H54 (cell line): ENCODE data around the gene RHOA.
A peak's percentile ranks its signal among the peaks of the same experiment; 100 is the strongest.

ENCODE experiments used
- DNase-seq: peaks from one replicate; pipeline ENCODE4 v3.0.0; 2011; ENCODE audit warnings: low spot score, mixed read lengths; ENCODE audit not compliant: insufficient read length
- FAIRE-seq: peaks from 3 replicates; lab custom pipeline; 2011; peaks lifted over from hg19 to GRCh38; lab: Jason Lieb, UNC
- POLR2A ChIP-seq: IDR thresholded peaks from 2 replicates; pipeline ENCODE4 v1.6.1; 2011; ENCODE audit warnings: low read depth, mild to moderate bottlenecking, low read length

The RHOA gene

GRCh38 chr3:49411968-49412631 lies at the start of gene RHOA, which contains the start of gene TCTA:
TSS of gene RHOA (minus strand) at chr3:49411976. CDS start at chr3:49375589, 36,387 bp downstream.
TSS of gene TCTA (plus strand) at chr3:49412423. CDS start at chr3:49412427, 4 bp downstream.
- TF ChIP-seq POLR2A = peak; percentile 96
- DNase-seq = peak; percentile 98
- peak; percentile 60 for FAIRE-seq

- no peak for DNase-seq
- TF ChIP-seq POLR2A = no peak
- no peak for FAIRE-seq
Measured at GRCh38 chr3:49460956-49461355, 49.2 kb upstream of the RHOA start.

- DNase-seq (no peak), FAIRE-seq (no peak)
- no peak for TF ChIP-seq POLR2A
Measured at GRCh38 chr3:49460188-49460890, 48.6 kb upstream of the RHOA start.

- DNase-seq (no peak), FAIRE-seq (no peak)
- no peak for TF ChIP-seq POLR2A
Measured at GRCh38 chr3:49456466-49456865, 44.7 kb upstream of the RHOA start.

- FAIRE-seq = no peak
- no peak for DNase-seq
- TF ChIP-seq POLR2A = no peak
Measured at GRCh38 chr3:49454898-49455681, 43.3 kb upstream of the RHOA start.

- TF ChIP-seq POLR2A = no peak
- FAIRE-seq (no peak), DNase-seq (no peak)
Measured at GRCh38 chr3:49454458-49454857, 42.7 kb upstream of the RHOA start.

GRCh38 chr3:49453621-49454020 lies 41.8 kb upstream of the RHOA start:
- FAIRE-seq (no peak), DNase-seq (no peak)
- no peak for TF ChIP-seq POLR2A

GRCh38 chr3:49445391-49445790 lies 33.6 kb upstream of the RHOA start:
- FAIRE-seq (no peak), DNase-seq (no peak)
- TF ChIP-seq POLR2A = no peak

GRCh38 chr3:49434731-49435130 lies 23.0 kb upstream of the RHOA start:
- no peak for FAIRE-seq

GRCh38 chr3:49428752-49429080 lies 16.9 kb upstream of the RHOA start:
- DNase-seq = no peak
- no peak for TF ChIP-seq POLR2A
- no peak for FAIRE-seq

More at GRCh38 chr3:49434731-49435130, 23.0 kb upstream of the RHOA start:
- DNase-seq = no peak
- TF ChIP-seq POLR2A = no peak

GRCh38 chr3:49427586-49427985 lies 15.8 kb upstream of the RHOA start:
- DNase-seq (no peak), FAIRE-seq (no peak)
- no peak for TF ChIP-seq POLR2A

GRCh38 chr3:49424816-49425215 lies 13.0 kb upstream of the RHOA start:
- FAIRE-seq (no peak), DNase-seq (no peak)
- no peak for TF ChIP-seq POLR2A

GRCh38 chr3:49422379-49423248 lies 10.8 kb upstream of the RHOA start, which contains the start of gene AMT:
TSS of gene AMT (minus strand) at chr3:49422473. CDS start at chr3:49422450, 23 bp downstream.
- FAIRE-seq = no peak
- TF ChIP-seq POLR2A = 0 out of 2 replicates have a peak, but pooled peaks have one; percentile 4
- DNase-seq = no peak

- TF ChIP-seq POLR2A = no peak
- no peak for FAIRE-seq
- no peak for DNase-seq
Measured at GRCh38 chr3:49421890-49422378, 10.2 kb upstream of the RHOA start.
